HepG2 (cell line): ENCODE measurements around the gene FAM222B. TPM values are rescaled to one million over a fixed set of nuclear protein-coding genes. Genes with fewer than 3 reads are reported as not detected.

ENCODE experiments used
- ATAC-seq: fragments of 200-7000 bp; cut with Tn5 transposase; 3 replicates; pipeline ENCODE4 v1.9.1; 2020; ENCODE audit warnings: mild to moderate bottlenecking, moderate library complexity
- BruUV-seq: library from RNA; stranded (reverse); fragments of 400-500 nt; replicated peaks from 2 replicates; lab custom pipeline; 2021; lab: Mats Ljungman, UMichigan
- CTCF ChIA-PET: fragments of 300-600 bp; formaldehyde crosslinking; extraction: SDS; loops from one replicate; lab custom pipeline; 2021; ENCODE audit warnings: low total read pairs, inconsistent platforms, low intra/inter-chr PET ratio; lab: Yijun Ruan, JAX
- POLR2A ChIA-PET: fragments of 350-600 bp; sonication (Branson Sonifier 250); formaldehyde crosslinking; loops from one replicate; lab custom pipeline; 2020; ENCODE audit warnings: antibody characterized with exemption, inconsistent platforms; lab: Yijun Ruan, JAX
- DNase-seq: peaks from one replicate; pipeline ENCODE4 v3.0.0-alpha.2; 2015; ENCODE audit warnings: low spot score
- FAIRE-seq: peaks from 3 replicates; lab custom pipeline; 2011; peaks lifted over from hg19 to GRCh38; lab: Jason Lieb, UNC
- H2AFZ ChIP-seq: one replicate; pipeline ENCODE4 v1.6.1; 2011; ENCODE audit warnings: low read length, inconsistent platforms
- H3K27ac ChIP-seq: fragments of 300-600 bp; 3 replicates; pipeline ENCODE4 v1.8.0; 2011; ENCODE audit warnings: mixed run types, mild to moderate bottlenecking, mixed read lengths, low read length, inconsistent platforms; ENCODE audit not compliant: insufficient read depth; ENCODE audit errors: extremely low read length
- H3K27me3 ChIP-seq, 2 experiments: fragments of 200-600 bp in 1 of 2; 2 replicates in 1 of 2; 3 replicates in 1 of 2; pipeline versions ENCODE4 v1.6.0 to v1.8.0; 2011; ENCODE audit warnings: low read length in 2 of 2, mild to moderate bottlenecking in 2 of 2, moderate library complexity in 2 of 2, inconsistent platforms in 1 of 2; ENCODE audit not compliant: insufficient read depth in 2 of 2, control insufficient read depth in 1 of 2
- H3K36me3 ChIP-seq, 2 experiments: fragments of 200-600 bp in 1 of 2; replicated peaks in 1 of 2; 2 replicates in 1 of 2; 3 replicates in 1 of 2; pipeline versions ENCODE4 v1.5.1 to v1.8.0; 2011; ENCODE audit warnings: low read length in 2 of 2, inconsistent platforms in 1 of 2; ENCODE audit not compliant: insufficient read depth in 2 of 2, control insufficient read depth in 1 of 2
- H3K4me1 ChIP-seq: 2 replicates; pipeline ENCODE4 v1.5.1; 2012; ENCODE audit warnings: low read length, inconsistent platforms; ENCODE audit not compliant: insufficient read depth
- H3K4me2 ChIP-seq: 2 replicates; pipeline ENCODE4 v1.6.0; 2011; ENCODE audit warnings: low read depth, low read length, inconsistent platforms
- H3K4me3 ChIP-seq, 3 experiments: fragments of 200-600 bp in 1 of 3; sonication (generic), shearing (Covaris generic) in 1 of 3; replicated peaks in 1 of 3; 2 replicates each; pipeline ENCODE4 v1.5.1; 2011 to 2016; ENCODE audit warnings: low read length in 3 of 3, inconsistent platforms in 2 of 3, low read depth in 2 of 3, mild to moderate bottlenecking in 2 of 3, control low read depth in 1 of 3, mixed read lengths in 1 of 3; ENCODE audit not compliant: insufficient read depth in 1 of 3
- H3K79me2 ChIP-seq: one replicate; pipeline ENCODE4 v1.6.1; 2011; ENCODE audit warnings: low read length, inconsistent platforms; ENCODE audit not compliant: insufficient read depth
- H3K9ac ChIP-seq: 2 replicates; pipeline ENCODE4 v1.6.0; 2011; ENCODE audit warnings: mild to moderate bottlenecking, low read depth, low read length, inconsistent platforms; ENCODE audit not compliant: insufficient read depth
- H3K9me3 ChIP-seq: 2 replicates; pipeline ENCODE4 v1.5.1; 2012; ENCODE audit warnings: mild to moderate bottlenecking, low read length
- H4K20me1 ChIP-seq: 2 replicates; pipeline ENCODE4 v1.6.0; 2011; ENCODE audit warnings: inconsistent platforms, mild to moderate bottlenecking, low read length, moderate library complexity; ENCODE audit not compliant: insufficient read depth
- AGO1 ChIP-seq: fragments of 200-400 bp; formaldehyde crosslinking; IDR thresholded peaks from 2 replicates; pipeline ENCODE4 v1.6.1; 2017; ENCODE audit warnings: mild to moderate bottlenecking, low read depth, low read length, moderate library complexity; ENCODE audit not compliant: poor library complexity, severe bottlenecking
- ATF2 ChIP-seq: sonication (generic); formaldehyde crosslinking; IDR thresholded peaks from 2 replicates; pipeline ENCODE4 v1.4.0; 2020; ENCODE audit warnings: missing genetic modification reagents
- DMTF1 ChIP-seq: sonication (generic); formaldehyde crosslinking; IDR thresholded peaks from 2 replicates; pipeline ENCODE4 v1.4.0; 2020; ENCODE audit warnings: mild to moderate bottlenecking, missing genetic modification reagents
- EEA1 ChIP-seq: sonication (generic); formaldehyde crosslinking; IDR thresholded peaks from 2 replicates; pipeline ENCODE4 v1.5.1; 2020; ENCODE audit warnings: mild to moderate bottlenecking, missing genetic modification reagents, borderline replicate concordance
- FOSL1 ChIP-seq: sonication (generic); formaldehyde crosslinking; IDR thresholded peaks from 2 replicates; pipeline ENCODE4 v1.9.0; 2021; ENCODE audit warnings: missing genetic modification reagents, borderline replicate concordance
- FOXA1 ChIP-seq, 2 experiments: fragments of 450-650 bp in 1 of 2; sonication (generic) in 1 of 2; formaldehyde crosslinking in 1 of 2; IDR thresholded peaks; 2 replicates each; pipeline versions ENCODE4 v1.4.0 to v1.6.1; 2016 to 2020; ENCODE audit warnings: missing genetic modification reagents in 1 of 2
- GABPA ChIP-seq, 2 experiments: IDR thresholded peaks; 2 replicates each; pipeline ENCODE4 v1.6.1; 2011 to 2016; ENCODE audit warnings: low read depth in 2 of 2, low read length in 1 of 2, missing biosample characterization in 1 of 2, missing genetic modification characterization in 1 of 2
- MYC ChIP-seq: sonication (generic); formaldehyde crosslinking; IDR thresholded peaks from 2 replicates; pipeline ENCODE4 v1.9.0; 2021; ENCODE audit warnings: missing genetic modification reagents, borderline replicate concordance
- PTBP1 ChIP-seq: fragments of 200-400 bp; formaldehyde crosslinking; IDR thresholded peaks from 2 replicates; pipeline ENCODE4 v1.6.1; 2018; ENCODE audit warnings: low read length, low read depth; ENCODE audit not compliant: poor library complexity, severe bottlenecking
- SOX13 ChIP-seq, 3 experiments: fragments of 450-650 bp in 1 of 3; sonication (generic) in 1 of 3; formaldehyde crosslinking in 1 of 3; IDR thresholded peaks in 2 of 3; conservative IDR thresholded peaks in 1 of 3; 2 replicates each; pipeline versions ENCODE4 v1.5.0 to v1.6.1; 2016 to 2020; ENCODE audit warnings: antibody characterized with exemption in 1 of 3, mild to moderate bottlenecking in 1 of 3, missing compliant biosample characterization in 1 of 3, missing genetic modification reagents in 1 of 3, moderate library complexity in 1 of 3
- TEAD2 ChIP-seq: sonication (generic); formaldehyde crosslinking; IDR thresholded peaks from 2 replicates; pipeline ENCODE4 v1.9.0; 2021; ENCODE audit warnings: missing genetic modification reagents
- ZFP41 ChIP-seq: sonication (generic); formaldehyde crosslinking; IDR thresholded peaks from 2 replicates; pipeline ENCODE4 v1.4.0; 2020; ENCODE audit warnings: mild to moderate bottlenecking, missing genetic modification reagents, borderline replicate concordance
- ZNF180 ChIP-seq: sonication (generic); formaldehyde crosslinking; IDR thresholded peaks from 2 replicates; pipeline ENCODE4 v1.4.0; 2020; ENCODE audit warnings: low read depth, missing genetic modification reagents, borderline replicate concordance
- ZNF251 ChIP-seq: sonication (generic); formaldehyde crosslinking; IDR thresholded peaks from 2 replicates; pipeline ENCODE4 v1.9.0; 2021; ENCODE audit warnings: mild to moderate bottlenecking, missing genetic modification reagents
- WGBS: methylation state at CpG from one replicate; pipeline ENCODE4 v1.1.6; 2017; ENCODE audit warnings: low lambda C conversion rate; 5-methylcytosine and 5-hydroxymethylcytosine counted together
- in situ Hi-C: cut with HindIII; loops from 2 replicates; pipeline ENCODE4 v1.10.0; 2017; ENCODE audit warnings: low pct_unique_long_range_greater_than_20kb; ENCODE audit not compliant: extremely low pct_ligation_motif_present
- intact Hi-C: fragments of 100-400 bp; cut with micrococcal nuclease; formaldehyde crosslinking; loops from one replicate; pipeline ENCODE4 v1.10.0; 2022; ENCODE audit not compliant: unreplicated experiment
- polyA plus RNA-seq, 8 experiments: library from polyadenylated mRNA; depleted of rRNA in 3 of 8; stranded (reverse) in 7 of 8; unstranded in 1 of 8; fragments of >200 nt; fragmentation: Illumina TruSeq in 4 of 8; extraction: Trizol in 4 of 8; gene quantifications; 2 replicates each; pipeline versions ENCODE4 v1.2.1 to v1.2.3, GENCODE V29; 2011 to 2016; ENCODE audit warnings: low read depth in 4 of 8, missing spikeins in 1 of 8, mixed read lengths in 1 of 8; ENCODE audit not compliant: insufficient read depth in 1 of 8
- total RNA-seq, 5 experiments: library from RNA; depleted of rRNA; stranded (reverse); fragments of >200 nt; fragmentation: Illumina TruSeq; extraction: Trizol; gene quantifications; 2 replicates each; pipeline ENCODE4 v1.2.3, GENCODE V29; 2016; ENCODE audit warnings: low read depth in 1 of 5
- TF ChIP-seq, protein P1 (sequence below): IDR thresholded peaks from 2 replicates; pipeline ENCODE4 v1.6.1; 2016; ENCODE audit warnings: missing genetic modification reagents, missing compliant biosample characterization
- TF ChIP-seq, protein P2 (sequence below): sonication (generic); formaldehyde crosslinking; conservative IDR thresholded peaks from 2 replicates; pipeline ENCODE4 v1.4.0; 2020; ENCODE audit warnings: mild to moderate bottlenecking, missing genetic modification reagents, moderate library complexity

The FAM222B gene
- total and polyA plus RNA-seq, 2 of the 13 experiments (the other 11 are each of a cell fraction or from before 2014, with no cell fraction given): 3.5 to 7.3 TPM

DNA sequence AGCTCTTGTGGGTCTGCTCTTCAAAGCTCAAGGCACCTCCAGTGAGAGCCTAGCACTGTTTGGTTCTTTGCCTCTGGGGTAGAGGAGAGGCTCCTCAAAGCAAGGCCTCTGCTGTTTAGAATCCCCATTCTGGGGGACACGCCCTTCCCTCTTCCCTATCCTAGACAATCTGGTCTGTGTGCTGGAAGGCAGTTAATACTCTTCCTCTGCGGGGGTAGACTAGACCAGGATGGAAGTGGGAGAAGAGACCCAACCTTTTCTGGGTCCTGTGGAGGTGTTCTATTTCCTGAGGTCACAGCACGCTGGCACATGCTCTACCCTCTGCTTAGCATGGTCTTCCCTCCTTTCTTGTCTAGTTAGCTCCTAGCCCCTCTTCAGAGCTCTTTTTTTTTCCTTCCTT, 20.0 kb upstream of the FAM222B start:
- 74% methylated on average over 3 of the region's 3 CpGs for WGBS
- H4K20me1 ChIP-seq: no peaks in the 10 kb centered on the region
- DNase-seq (no peak), FAIRE-seq (no peak), ATAC-seq (no peak)
- H3K27ac ChIP-seq: no peak overlapping the region
- no peaks in the 10 kb centered on the region for H3K9me3 ChIP-seq
- no peak overlapping the region for H2AFZ ChIP-seq
- H3K9ac ChIP-seq: no peak overlapping the region
- no TSS peak for BruUV-seq
- in situ Hi-C loops: no loop called here
- peaks cover 26% of the 10 kb centered on the region for H3K4me1 ChIP-seq
- intact Hi-C loops: no loop called here
- H3K4me2 ChIP-seq: no peak overlapping the region
- no peaks in the 10 kb centered on the region for H3K79me2 ChIP-seq
- CTCF ChIA-PET: no interaction called here
- H3K4me3 ChIP-seq: no peak overlapping the region
- POLR2A ChIA-PET: interaction anchor here (1.0 kb wide), 1 partner anchor 45 kb away, joined by 3 read pairs; no protein-coding TSS in a partner anchor
- peaks cover 17 to 24% of the 10 kb centered on the region in 2 experiments; a peak in 4 of 5 replicates for H3K36me3 ChIP-seq
- no peaks in the 10 kb centered on the region for H3K27me3 ChIP-seq
- TF ChIP-seq GABPA (IDR thresholded peaks at IDR 0.05; ENCODE audit: low read depth, low read length) (no peak), GABPA (CRISPR knock-in tag; IDR thresholded peaks at IDR 0.05; ENCODE audit: low read depth) (no peak), PTBP1 (no peak), EEA1 (no peak), TEAD2 (CRISPR knock-in tag) (no peak), ZNF180 (CRISPR knock-in tag) (no peak), ZNF251 (CRISPR knock-in tag) (no peak), DMTF1 (CRISPR knock-in tag) (no peak), FOSL1 (no peak), MYC (CRISPR knock-in tag) (no peak), FOXA1 (IDR thresholded peaks at IDR 0.05) (no peak), FOXA1 (CRISPR knock-in tag; IDR thresholded peaks at IDR 0.05) (no peak), SOX13 (IDR thresholded peaks at IDR 0.05) (no peak), SOX13 (CRISPR knock-in tag; conservative IDR thresholded peaks at IDR 0.05 in 1 of 2, IDR thresholded peaks at IDR 0.05 in 1 of 2) (no peak), ZFP41 (CRISPR knock-in tag) (no peak), AGO1 (no peak), ATF2 (no peak)
- TF ChIP-seq, protein P1, sequence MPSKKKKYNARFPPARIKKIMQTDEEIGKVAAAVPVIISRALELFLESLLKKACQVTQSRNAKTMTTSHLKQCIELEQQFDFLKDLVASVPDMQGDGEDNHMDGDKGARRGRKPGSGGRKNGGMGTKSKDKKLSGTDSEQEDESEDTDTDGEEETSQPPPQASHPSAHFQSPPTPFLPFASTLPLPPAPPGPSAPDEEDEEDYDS: no peak
- TF ChIP-seq, protein P2, sequence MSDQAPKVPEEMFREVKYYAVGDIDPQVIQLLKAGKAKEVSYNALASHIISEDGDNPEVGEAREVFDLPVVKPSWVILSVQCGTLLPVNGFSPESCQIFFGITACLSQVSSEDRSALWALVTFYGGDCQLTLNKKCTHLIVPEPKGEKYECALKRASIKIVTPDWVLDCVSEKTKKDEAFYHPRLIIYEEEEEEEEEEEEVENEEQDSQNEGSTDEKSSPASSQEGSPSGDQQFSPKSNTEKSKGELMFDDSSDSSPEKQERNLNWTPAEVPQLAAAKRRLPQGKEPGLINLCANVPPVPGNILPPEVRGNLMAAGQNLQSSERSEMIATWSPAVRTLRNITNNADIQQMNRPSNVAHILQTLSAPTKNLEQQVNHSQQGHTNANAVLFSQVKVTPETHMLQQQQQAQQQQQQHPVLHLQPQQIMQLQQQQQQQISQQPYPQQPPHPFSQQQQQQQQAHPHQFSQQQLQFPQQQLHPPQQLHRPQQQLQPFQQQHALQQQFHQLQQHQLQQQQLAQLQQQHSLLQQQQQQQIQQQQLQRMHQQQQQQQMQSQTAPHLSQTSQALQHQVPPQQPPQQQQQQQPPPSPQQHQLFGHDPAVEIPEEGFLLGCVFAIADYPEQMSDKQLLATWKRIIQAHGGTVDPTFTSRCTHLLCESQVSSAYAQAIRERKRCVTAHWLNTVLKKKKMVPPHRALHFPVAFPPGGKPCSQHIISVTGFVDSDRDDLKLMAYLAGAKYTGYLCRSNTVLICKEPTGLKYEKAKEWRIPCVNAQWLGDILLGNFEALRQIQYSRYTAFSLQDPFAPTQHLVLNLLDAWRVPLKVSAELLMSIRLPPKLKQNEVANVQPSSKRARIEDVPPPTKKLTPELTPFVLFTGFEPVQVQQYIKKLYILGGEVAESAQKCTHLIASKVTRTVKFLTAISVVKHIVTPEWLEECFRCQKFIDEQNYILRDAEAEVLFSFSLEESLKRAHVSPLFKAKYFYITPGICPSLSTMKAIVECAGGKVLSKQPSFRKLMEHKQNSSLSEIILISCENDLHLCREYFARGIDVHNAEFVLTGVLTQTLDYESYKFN: no peak
